GM21619 (cell line): ENCODE data around the gene MSLN.
"Not testable (repeated sequence)": the region's sequence is repeated elsewhere in the genome, so short reads cannot be mapped to it uniquely, and the experiment has no call there.

ENCODE experiments used
- ATAC-seq: cut with Tn5 transposase; IDR thresholded peaks from one replicate; pipeline ENCODE4 v1.9.1; 2021; ENCODE audit not compliant: unreplicated experiment

Gene MSLN

DNA sequence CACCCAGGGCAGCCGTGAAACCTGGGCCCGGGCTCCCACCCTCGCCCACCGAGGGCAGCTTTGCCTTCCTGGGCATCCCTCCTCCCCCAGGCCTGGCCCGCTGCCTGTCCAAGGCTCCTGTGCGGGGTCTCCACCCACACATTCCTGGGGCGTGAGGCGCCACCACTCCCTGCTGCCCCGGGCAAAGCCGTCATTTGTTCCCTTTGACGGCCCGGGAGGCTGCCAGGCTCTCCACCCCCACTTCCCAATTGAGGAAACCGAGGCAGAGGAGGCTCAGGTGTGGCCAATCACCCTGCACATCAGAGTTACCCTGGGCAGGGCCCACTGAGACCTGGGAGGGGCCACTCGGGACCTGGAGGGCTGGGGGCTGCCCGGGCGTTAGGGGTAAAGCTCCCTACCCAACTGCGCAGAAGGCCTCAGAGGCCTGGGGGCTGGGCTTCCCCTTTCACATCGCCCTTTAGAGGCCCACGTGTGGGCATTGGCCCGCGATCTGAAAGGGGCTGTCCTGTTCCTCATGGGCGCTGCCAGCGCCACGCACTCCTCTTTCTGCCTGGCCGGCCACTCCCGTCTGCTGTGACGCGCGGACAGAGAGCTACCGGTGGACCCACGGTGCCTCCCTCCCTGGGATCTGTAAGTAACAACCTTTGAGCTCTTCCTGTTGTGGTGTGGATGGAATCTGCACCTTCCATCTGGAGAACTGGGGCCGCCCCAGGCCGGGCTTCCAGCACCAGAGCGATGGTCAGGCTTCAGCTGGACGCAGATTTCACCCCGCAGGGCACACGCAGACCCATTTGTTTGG, at the start of gene MSLN:
Gene MSLN, plus strand, starts transcription at position 190 of the 799 bp plus-strand sequence. CDS start 1,947 bp downstream, outside the sequence.
- no peak for ATAC-seq

DNA sequence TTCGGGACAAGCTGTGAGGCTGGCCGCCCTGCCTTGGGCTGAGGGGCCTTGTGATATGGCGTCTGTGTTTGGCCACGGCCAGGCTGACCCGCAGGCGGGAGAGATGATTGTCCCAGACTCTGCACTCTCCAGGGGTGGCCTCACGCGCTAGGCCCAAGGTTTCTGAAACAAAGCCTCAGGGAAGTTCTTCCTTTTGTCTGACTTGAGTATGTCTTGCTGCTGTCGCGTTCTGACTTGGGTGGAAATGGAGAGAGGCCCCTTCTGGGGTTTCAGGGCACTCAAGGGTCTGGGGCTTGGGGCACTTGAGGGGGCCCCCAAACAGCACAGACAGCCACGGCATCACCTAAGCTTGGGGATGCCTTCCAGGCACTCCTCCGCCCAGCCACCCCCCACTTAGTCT, 49.5 kb upstream of the MSLN start:
- ATAC-seq = no peak

DNA sequence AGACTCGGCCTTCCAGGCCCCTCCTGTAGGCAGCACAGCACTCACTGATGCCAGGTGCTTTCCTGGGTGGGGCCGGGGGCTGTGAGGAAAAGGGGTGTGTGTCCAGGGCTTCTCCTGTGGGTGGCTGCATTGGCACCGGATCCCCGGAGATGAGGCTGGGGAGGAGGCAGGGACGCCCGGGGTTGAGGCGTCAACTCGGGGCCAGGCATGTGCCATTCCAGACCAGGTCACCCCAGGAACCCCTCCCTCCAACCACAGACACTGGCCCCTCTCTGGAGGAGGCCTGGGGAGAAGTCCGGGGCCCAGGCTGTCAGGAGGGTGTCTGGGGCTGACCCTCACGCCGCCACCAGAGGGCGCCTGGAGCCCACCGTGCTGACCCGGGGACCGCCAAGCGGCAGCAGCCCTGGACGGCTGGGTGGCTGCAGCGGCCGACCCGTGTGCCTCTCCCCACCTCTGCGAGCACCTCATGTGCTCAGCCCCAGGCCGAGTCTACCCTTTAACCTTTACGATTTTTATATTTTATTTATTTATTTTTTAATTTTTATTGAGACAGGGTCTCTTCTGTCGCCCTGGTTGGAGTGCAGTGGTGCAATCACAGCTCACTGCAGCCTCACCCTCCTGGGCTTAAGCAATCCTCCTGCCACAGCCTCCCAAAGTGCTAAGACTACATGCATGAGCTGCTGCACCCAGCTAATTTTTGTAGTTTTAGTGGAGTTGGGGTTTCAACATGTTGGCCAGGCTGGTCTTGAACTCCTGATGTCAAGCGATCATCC, 48.8 kb upstream of the MSLN start:
- ATAC-seq = no peak

DNA sequence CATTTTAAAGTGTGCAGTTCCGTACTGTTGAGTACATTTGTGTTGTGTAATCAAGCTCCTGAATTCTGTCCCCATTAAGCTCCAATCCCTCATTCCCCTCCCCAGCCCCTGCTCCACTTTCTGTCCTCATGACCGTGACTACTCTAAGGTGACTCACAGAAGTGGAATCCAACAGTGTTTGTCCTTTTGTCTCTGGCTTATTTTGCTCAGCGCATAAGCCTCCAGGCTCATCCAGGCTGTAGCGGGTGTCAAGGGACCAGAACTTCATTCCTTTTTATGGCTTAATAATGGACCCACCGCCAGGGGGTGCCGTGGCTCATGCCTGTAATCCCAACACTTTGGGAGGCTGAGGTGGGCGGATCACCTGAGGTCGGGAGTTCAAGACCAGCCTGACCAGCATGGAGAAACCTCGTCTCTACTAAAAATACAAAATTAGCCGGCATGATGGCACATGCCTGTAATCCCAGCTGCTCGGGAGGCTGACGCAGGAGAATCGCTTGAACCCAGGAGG, 47.7 kb upstream of the MSLN start:
- not testable (repeated sequence) for ATAC-seq

DNA sequence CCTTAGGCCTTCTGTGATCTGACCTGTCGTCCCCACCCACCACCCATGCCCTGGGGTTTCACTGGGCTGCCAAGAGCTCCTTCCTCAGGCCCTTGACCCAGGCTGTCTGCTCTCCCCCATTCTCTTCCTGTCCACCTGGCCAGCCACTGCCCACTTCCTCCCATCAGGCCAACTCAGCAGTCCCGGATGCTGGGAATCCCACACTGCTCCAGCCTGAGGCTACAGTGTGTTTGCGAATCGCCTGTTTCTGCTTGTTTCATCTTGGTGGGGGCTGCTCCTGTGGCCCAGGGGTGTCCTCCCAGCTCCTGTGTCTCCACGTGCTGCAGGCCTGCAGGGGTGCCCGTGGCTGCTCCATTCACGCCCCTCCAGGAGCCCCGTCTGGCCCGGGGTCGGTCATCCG, 46.5 kb upstream of the MSLN start:
- no peak for ATAC-seq

DNA sequence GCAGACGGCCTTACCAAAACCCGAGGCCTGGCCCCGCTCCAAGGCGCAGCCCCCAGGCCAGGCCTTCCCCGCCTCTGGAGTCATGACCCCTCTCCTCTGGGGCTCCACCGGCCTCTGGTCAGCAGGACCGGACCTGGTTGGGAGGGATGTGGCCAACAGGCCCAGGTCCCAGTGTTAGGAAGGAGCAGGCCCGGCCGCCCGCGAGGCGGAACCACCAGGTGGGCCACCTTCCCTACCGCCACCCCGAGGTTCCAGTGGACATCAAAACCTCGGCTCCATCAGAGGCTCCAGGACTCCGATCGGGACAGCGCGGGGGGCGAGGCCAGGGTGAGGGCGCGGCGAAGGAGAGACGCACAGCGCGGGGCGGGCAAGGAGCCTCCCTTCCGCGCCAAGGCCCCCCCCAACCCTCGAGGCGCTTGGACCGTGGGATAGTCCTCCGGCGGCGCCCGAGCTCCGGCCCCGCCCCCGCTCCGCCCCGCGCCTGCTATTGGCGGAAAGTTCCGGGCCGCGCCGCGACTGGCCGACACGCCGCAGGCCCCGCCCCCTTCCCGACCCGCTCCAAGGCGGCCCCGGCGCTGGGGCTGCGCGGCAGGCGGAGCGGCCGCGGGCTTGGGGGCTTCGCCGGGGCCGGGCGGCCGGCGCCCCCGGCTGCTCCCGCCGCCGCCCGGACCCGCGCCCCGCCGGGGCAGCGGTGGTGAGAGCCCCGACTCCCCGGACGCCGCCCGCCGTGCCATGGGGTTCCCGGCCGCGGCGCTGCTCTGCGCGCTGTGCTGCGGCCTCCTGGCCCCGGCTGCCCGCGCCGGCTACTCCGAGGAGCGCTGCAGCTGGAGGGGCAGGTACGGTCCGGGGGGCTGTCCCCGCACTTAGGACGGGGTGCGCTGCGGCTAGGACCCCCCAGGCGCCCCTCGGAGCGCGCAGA, 45.7 kb upstream of the MSLN start, which contains the start of gene METRN:
Gene METRN, plus strand, starts transcription at position 561 of the 919 bp plus-strand sequence. Its CDS starts 172 bp downstream, at position 733.
- ATAC-seq = peak; percentile 59

DNA sequence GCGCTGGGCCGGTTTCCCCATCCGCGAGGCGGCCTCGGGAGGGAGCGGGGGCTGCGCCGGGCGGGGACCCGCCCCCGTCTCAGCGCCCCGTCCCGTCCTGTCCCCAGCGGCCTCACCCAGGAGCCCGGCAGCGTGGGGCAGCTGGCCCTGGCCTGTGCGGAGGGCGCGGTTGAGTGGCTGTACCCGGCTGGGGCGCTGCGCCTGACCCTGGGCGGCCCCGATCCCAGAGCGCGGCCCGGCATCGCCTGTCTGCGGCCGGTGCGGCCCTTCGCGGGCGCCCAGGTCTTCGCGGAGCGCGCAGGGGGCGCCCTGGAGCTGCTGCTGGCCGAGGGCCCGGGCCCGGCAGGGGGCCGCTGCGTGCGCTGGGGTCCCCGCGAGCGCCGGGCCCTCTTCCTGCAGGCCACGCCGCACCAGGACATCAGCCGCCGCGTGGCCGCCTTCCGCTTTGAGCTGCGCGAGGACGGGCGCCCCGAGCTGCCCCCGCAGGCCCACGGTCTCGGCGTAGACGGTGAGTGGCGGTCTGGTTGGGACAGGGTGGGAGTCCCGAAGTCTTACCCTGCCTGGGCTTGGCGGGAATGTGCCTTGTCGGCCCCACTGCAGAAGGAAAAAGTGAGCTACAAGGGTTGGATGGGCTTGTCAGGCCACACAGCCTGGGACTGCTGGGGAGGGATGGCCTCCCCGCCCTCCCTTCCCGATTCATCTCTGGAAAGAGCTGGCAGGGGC, 44.9 kb upstream of the MSLN start:
- peak; percentile 13 for ATAC-seq

DNA sequence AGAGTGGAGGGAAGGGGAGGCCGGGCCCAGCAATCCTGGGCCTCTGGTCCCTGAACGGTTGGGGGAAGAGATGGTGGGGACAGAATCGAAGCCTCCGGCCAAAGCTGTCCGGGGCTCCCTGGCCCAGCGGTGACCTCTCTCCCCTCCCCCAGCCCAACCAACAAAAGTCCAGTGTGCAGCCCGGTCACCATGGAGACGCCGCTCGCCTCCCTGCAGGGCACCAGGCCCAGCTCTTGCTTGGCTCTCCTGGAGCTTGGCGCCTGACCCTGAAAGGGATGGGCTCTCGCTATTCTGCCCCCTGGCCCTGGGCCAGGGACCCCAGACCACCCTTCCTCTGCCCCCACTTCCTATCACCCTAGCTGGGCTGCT, 44.4 kb upstream of the MSLN start:
- ATAC-seq = no peak

DNA sequence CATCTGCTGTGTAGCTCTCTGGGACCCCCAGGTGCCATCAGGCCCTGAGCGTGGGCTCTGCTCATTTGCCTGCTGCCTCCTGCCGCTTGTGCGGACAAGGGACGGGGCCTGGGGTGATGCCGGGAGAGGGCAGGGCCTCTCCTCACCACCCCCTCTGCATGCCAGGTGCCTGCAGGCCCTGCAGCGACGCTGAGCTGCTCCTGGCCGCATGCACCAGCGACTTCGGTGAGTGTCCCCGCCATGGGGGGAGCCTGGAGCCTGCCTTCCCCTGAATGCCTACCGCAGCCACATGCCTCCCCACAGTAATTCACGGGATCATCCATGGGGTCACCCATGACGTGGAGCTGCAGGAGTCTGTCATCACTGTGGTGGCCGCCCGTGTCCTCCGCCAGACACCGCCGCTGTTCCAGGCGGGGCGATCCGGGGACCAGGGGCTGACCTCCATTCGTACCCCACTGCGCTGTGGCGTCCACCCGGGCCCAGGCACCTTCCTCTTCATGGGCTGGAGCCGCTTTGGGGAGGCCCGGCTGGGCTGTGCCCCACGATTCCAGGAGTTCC, 43.7 kb upstream of the MSLN start:
- ATAC-seq = no peak

DNA sequence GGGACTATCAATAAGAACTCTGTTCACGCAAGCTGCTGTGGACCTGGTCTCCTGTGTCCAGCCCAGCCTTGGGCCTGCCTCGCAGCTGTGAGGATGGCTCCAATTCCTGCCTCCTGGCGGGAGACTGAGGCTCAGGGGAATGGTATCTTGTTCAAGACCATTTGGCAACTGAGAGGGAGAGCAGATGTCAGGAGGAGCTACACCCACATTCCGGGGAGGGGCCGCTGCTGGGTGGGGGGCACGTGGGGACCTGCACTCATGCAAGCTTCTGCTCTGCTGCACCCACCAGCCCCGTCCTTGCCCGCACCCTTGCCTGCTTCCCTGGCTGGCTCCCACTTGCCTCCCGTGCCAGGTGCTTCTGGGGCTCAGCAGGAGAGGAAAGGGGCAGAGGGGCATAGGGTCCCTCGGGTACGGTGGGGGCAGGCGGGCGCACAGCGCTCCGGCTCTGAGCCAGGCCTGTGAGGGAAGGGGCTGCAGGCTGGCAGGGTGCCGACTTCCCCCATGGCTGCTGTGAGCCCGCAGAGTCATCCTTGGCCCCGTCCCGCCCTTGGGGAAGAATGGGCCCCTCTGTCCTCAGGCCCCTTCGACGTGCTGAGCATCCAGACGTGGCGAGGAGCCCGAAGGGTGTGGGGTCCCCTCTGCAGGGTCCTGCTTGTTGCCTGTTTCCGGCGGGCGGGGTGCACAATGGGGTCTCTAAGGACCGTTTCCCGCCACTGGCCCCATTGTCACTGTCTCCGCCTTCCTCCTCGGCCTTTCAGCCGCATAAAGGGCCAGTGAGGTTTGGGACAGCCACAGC, 42.9 kb upstream of the MSLN start:
- no peak for ATAC-seq

DNA sequence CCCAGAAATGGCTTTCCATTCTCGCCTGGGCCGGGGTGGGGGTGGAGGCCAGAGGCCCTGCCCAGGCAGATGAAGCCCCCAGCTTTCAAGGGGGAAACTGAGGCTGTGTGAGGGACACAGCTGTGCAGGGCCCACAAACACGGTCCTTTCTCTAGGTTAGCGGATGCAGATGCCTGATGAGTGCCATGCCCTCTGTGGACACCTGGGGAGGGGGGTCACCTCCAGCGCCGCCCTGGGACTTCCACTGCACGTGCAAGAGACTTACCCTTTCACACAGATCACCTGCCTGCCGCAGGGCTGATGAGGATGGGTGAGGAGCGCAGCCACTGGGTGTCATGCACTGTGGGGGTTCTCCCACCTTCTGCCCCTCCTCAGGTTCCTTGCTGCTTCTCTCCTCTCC, 42.1 kb upstream of the MSLN start:
- ATAC-seq = no peak

DNA sequence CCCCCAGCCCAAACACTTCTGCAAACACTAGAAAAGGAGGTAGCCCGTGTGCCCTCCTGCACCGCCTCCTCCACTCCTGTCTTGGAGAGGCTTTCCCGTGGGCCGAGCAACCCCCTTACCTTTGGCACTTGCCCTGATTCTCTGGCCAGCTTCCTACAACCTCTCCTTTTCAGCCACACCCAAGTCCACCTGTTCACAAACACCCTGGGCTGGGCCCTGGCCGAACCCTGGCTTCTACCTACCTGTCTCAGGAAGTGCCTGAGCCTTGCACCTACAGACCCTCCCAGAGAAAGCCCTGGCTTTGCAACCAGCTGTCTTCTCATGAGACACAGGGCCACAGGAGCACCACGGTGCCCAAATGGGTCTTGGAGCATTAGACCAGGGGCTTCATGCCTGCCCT, 41.6 kb upstream of the MSLN start:
- no peak for ATAC-seq

DNA sequence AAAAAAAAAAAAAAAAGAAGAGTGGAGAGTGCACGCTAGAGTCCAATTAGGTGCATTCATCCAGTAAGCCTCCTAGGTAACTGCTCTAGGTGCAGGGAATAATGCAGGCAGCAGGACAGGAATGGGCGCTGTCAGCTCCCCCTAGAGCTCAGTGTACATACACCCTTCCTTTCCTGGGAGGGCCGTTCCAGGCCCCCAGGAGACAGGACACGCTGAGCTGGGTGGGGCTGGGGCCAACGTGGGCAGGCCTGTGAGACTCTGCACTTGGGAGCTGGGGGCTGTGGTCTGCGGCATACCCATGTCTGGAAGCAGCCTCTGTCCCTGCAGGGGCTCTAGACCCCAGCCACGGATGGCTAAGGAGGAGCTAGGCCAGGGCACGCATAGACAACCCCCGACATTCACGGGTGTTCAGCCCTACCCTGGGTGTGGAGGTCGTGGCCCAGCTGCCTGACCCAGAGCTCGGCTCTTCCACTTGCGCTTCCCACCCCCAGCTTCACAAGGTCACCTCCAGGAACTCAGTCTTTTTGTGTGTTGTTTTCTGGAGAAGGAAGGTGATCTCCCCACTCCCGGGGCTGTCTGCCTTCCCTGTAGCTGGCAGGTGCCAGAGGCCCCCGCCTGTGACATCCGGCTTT, 40.6 kb upstream of the MSLN start:
- ATAC-seq = no peak

DNA sequence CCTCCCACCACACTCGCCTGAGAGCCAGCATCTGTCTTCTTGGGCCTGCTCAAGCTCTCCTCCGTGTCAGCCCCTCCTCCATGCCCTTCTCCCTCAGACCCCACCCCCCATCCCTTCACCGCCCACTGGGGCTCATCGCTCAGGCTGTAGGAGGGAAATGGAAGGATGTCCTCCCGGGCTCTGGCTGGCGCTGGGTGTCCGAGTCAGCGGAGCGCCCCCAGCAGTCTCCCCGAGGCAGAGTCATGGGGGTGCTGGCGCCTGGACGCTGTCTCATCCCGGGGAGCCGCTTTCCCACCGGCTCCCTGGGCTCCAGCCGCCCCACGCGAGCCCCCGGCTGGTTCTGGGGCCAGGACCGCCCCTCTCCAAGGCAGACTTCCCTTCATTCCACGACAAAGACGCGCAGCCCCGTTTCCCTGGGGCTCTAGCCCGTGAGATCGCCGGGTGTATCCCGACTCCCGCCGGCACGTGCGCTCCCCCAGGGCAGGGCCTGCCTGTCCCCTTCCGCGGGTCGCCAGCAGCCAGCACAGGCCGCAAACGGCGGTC, 40.0 kb upstream of the MSLN start:
- ATAC-seq = peak; percentile 17

DNA sequence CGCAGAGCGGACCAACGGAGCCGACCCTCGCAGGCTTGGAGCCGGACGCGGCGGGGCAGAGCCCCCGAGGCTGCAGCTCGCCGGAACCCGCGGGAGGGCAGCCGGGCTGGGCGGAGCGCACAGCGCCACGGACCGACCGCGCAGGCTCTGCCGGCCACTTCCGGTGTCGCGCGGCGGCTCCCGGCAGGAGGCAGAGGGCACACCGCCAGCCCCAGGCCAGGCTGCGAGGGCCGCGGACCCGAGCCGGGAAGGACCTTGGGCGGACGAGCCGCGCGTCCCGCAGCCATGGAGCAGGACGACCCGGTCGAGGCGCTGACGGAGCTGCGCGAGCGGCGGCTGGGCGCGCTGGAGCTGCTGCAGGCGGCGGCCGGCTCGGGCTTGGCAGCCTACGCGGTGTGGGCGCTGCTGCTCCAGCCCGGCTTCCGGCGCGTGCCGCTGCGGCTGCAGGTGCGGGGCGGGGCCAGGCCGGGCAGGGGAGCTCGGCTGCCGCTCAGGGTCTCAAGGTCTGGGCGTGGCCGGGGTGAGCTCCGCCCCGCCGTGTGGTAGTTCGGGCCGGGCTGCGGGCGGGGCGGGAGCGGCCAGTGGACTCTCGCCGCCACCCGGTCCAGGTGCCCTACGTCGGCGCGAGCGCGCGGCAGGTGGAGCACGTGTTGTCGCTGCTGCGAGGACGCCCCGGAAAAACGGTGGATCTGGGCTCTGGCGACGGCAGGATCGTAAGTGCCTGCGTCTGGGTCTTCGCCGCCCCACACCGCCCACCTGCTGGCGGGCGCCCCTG, 39.4 kb upstream of the MSLN start, which contains the start of gene ANTKMT:
Gene ANTKMT, plus strand, starts transcription at position 157 of the 775 bp plus-strand sequence. Its CDS starts 129 bp downstream, at position 286.
- peak; percentile 51 for ATAC-seq

DNA sequence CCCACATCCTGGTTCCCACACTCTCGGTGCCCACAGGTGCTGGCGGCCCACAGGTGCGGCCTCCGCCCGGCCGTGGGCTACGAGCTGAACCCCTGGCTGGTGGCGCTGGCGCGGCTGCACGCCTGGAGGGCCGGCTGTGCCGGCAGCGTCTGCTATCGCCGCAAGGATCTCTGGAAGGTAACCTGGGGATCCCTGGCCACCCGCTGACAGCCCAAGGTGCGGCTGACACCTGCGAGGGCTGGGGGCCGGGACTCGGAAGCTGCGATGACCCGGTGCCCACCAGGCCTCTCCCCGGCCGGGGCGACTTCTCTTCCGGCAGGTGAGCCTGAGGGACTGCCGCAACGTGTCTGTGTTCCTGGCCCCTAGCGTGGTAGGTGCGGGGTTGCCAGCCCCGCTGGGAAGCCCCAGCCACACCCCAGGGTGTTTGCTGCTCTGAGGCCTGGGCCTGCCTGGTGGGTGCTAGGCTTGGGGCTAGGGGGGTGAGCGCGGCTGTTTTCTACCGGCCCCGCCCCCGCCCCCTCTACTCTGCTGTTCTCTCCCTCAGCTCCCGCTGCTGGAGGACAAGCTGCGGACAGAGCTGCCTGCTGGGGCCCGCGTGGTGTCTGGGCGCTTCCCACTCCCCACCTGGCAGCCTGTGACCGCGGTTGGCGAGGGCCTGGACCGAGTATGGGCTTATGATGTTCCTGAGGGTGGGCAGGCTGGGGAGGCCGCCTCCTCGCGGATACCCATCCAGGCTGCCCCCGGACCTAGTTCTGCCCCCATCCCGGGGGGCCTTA, 38.6 kb upstream of the MSLN start:
- ATAC-seq = no peak
